Brain microvascular endothelial cell (primary cell): ENCODE measurements around the gene HMCN1.

Experiments
- DNase-seq: peaks from one replicate; pipeline ENCODE4 v3.0.0-alpha.2; 2020
- H3K27ac ChIP-seq: fragments of 250-450 bp; sonication (Bioruptor Pico); 2 replicates; pipeline ENCODE4 v1.5.1; 2020; ENCODE audit warnings: mild to moderate bottlenecking, moderate library complexity
- H3K27me3 ChIP-seq: fragments of 250-450 bp; sonication (Bioruptor Pico); replicated peaks from 2 replicates; pipeline ENCODE4 v1.5.1; 2020; ENCODE audit warnings: mild to moderate bottlenecking
- H3K36me3 ChIP-seq: fragments of 250-450 bp; sonication (Bioruptor Pico); replicated peaks from 2 replicates; pipeline ENCODE4 v1.5.1; 2020; ENCODE audit warnings: mild to moderate bottlenecking
- H3K4me3 ChIP-seq: 2 replicates; pipeline ENCODE4 v1.5.1; 2011; ENCODE audit warnings: low read depth, mild to moderate bottlenecking, control low read depth, low read length, moderate library complexity
- CTCF ChIP-seq: IDR thresholded peaks from 2 replicates; pipeline ENCODE4 v1.5.1; 2011; ENCODE audit warnings: low read depth, mild to moderate bottlenecking, moderate library complexity, low read length, control low read depth, inconsistent platforms; ENCODE audit errors: missing control alignments
- in situ Hi-C: cut with HindIII; loops from 2 replicates; pipeline ENCODE4 v1.10.0; 2017; ENCODE audit warnings: low sequenced_read_pairs, low pct_ligation_motif_present

HMCN1 gene

DNA sequence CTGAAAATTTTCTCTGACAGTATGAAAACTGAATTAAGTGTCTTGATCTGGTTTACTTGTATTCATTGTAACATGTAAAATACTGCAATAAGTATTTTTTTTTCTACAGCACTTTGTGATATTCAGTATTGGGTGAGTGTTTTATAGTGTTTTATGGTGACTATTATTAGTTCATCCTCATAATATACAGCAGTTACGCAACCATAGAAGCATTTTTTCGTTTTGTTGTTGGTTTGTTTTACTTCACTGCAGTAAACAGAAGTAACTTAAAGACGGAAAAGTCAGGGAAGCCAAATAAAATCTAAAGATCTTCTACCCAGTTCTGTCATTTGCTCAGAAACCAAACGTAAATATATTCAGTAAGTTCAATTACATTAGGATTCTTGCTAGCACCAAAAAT lies 390.8 kb downstream of the HMCN1 start:
- in situ Hi-C loops: no loop called here
- H3K36me3 ChIP-seq: no peaks in the 10 kb centered on the region
- no peak overlapping the region for H3K27ac ChIP-seq
- no peak overlapping the region for H3K4me3 ChIP-seq
- no peak for TF ChIP-seq CTCF
- H3K27me3 ChIP-seq: no peaks in the 10 kb centered on the region
- DNase-seq: no peak

DNA sequence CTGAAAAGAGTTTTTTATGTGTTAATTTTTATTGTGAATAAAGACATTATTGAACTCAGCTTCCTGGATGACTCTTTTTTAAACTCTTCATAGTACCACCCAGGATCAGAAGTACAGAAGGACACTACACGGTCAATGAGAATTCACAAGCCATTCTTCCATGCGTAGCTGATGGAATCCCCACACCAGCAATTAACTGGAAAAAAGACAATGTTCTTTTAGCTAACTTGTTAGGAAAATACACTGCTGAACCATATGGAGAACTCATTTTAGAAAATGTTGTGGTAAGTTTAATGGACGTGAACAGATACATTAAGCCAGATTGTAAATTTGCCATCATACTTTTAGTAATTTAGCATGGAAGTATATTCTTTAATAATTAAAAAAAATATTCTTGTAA lies 391.3 kb downstream of the HMCN1 start:
- Histone ChIP-seq H3K36me3 (no peaks in the 10 kb centered on the region), H3K4me3 (no peak overlapping the region), H3K27ac (no peak overlapping the region), H3K27me3 (no peaks in the 10 kb centered on the region)
- DNase-seq: no peak
- in situ Hi-C loops: no loop called here
- TF ChIP-seq CTCF: no peak

- no peak overlapping the region for H3K27ac ChIP-seq
- H3K36me3 ChIP-seq: no peaks in the 10 kb centered on the region
- DNase-seq: no peak
- TF ChIP-seq CTCF: no peak
- H3K27me3 ChIP-seq: no peaks in the 10 kb centered on the region
- no peak overlapping the region for H3K4me3 ChIP-seq
- in situ Hi-C loops: no loop called here
Measured at GRCh38 chr1:186129758-186130157, 395.6 kb downstream of the HMCN1 start.

DNA sequence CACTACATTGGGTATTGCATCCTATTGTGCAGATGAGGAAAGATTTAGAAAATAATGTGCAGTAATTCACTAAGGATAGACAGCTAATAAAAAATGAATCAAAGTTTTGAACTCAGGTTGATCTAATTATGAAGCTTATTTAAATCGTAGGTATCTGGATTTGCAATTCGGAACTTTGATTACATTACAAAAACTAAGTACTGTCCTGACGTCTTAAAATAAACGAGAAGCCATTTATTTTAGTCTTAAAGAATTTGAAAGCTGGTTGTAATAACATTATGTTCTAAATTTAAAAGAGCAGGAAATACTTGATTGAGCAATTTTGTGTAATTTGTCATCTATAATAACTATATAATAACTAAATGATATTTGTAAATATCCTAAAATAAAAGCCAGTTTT lies 404.9 kb downstream of the HMCN1 start:
- in situ Hi-C loops: no loop called here
- H3K27me3 ChIP-seq: no peaks in the 10 kb centered on the region
- no peak overlapping the region for H3K4me3 ChIP-seq
- no peak for TF ChIP-seq CTCF
- DNase-seq: no peak
- H3K36me3 ChIP-seq: no peaks in the 10 kb centered on the region
- H3K27ac ChIP-seq: no peak overlapping the region

GRCh38 chr1:186139701-186140100 lies 405.5 kb downstream of the HMCN1 start:
- in situ Hi-C loops: no loop called here
- H3K27me3 ChIP-seq: no peaks in the 10 kb centered on the region
- DNase-seq: peak; percentile 70
- H3K36me3 ChIP-seq: no peaks in the 10 kb centered on the region
- H3K27ac ChIP-seq: peak overlapping the region; percentile 29
- H3K4me3 ChIP-seq: no peak overlapping the region
- TF ChIP-seq CTCF: no peak

DNA sequence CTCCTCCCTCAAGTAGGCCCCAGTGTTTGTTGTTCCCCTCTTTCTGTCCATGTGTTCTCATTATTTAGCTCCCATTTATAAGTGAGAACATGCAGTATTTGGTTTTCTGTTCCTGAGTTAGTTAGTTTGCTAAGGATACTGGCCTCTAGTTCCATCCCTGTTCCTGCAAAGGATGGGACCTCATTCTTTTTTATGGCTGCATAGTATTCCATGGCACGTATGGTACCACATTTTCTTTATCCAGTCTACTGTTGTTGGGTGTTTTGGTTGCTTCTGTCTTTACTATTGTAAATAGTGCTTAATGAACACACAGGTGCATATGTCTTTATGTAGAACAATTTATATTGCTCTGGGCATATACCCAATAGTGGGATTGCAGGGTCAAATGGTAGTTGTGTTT lies 408.0 kb downstream of the HMCN1 start:
- no peaks in the 10 kb centered on the region for H3K36me3 ChIP-seq
- TF ChIP-seq CTCF: no peak
- no peak overlapping the region for H3K4me3 ChIP-seq
- no peak overlapping the region for H3K27ac ChIP-seq
- in situ Hi-C loops: no loop called here
- H3K27me3 ChIP-seq: no peaks in the 10 kb centered on the region
- no peak for DNase-seq
